H1 (cell line): ENCODE data around the gene ANO9. TPM values are rescaled to one million over a fixed set of nuclear protein-coding genes. Genes with fewer than 3 reads are reported as not detected.

Experiments used
- CTCF ChIA-PET: fragments of 300-600 bp; sonication (Branson Sonifier 250); formaldehyde crosslinking; loops from one replicate; lab custom pipeline; 2021; ENCODE audit not compliant: partially characterized antibody; lab: Charles Lee
- POLR2A ChIA-PET: fragments of 300-600 bp; sonication (Branson Sonifier 250); formaldehyde crosslinking; loops from one replicate; lab custom pipeline; 2021; ENCODE audit warnings: inconsistent platforms; ENCODE audit not compliant: partially characterized antibody; lab: Charles Lee
- DNase-seq, 2 experiments: peaks; one replicate each; pipeline versions ENCODE4 v3.0.0 to v3.0.0-alpha.2; 2010 to 2022; ENCODE audit warnings: low spot score in 2 of 2, low read depth in 1 of 2, mixed read lengths in 1 of 2
- FAIRE-seq: peaks from 2 replicates; lab custom pipeline; 2011; peaks lifted over from hg19 to GRCh38; lab: Jason Lieb, UNC
- H2AFZ ChIP-seq: 2 replicates; pipeline ENCODE4 v1.8.1; 2012; ENCODE audit warnings: low read length, inconsistent platforms
- H2AK5ac ChIP-seq: 2 replicates; pipeline ENCODE4 v1.6.1; 2013; ENCODE audit warnings: low read depth, low read length
- H2BK120ac ChIP-seq: replicated peaks from 2 replicates; pipeline ENCODE3; 2013; ENCODE audit warnings: low read depth, low read length, inconsistent platforms
- H2BK12ac ChIP-seq: 2 replicates; pipeline ENCODE4 v1.6.1; 2013; ENCODE audit warnings: low read depth, low read length
- H2BK15ac ChIP-seq: 2 replicates; pipeline ENCODE4 v1.6.1; 2013; ENCODE audit warnings: low read length
- H2BK20ac ChIP-seq: 2 replicates; pipeline ENCODE4 v1.6.1; 2013; ENCODE audit warnings: low read length
- H2BK5ac ChIP-seq: 2 replicates; pipeline ENCODE4 v1.6.1; 2013; ENCODE audit warnings: low read depth, low read length
- H3K14ac ChIP-seq: 2 replicates; pipeline ENCODE4 v1.6.1; 2013; ENCODE audit warnings: inconsistent platforms; ENCODE audit not compliant: insufficient read length
- H3K18ac ChIP-seq: 2 replicates; pipeline ENCODE4 v1.6.1; 2013; ENCODE audit warnings: low read length; ENCODE audit errors: extremely low read depth
- H3K23ac ChIP-seq: 2 replicates; pipeline ENCODE4 v1.6.1; 2013; ENCODE audit warnings: inconsistent platforms; ENCODE audit not compliant: insufficient read length
- H3K23me2 ChIP-seq: 2 replicates; pipeline ENCODE4 v1.6.1; 2013; ENCODE audit warnings: low read depth, low read length
- H3K27ac ChIP-seq: 2 replicates; pipeline ENCODE4 v1.6.1; 2011; ENCODE audit warnings: low read depth, low read length, inconsistent platforms
- H3K27me3 ChIP-seq, 4 experiments: replicated peaks in 1 of 4; 1 replicate in 1 of 4; 2 replicates in 3 of 4; pipeline versions ENCODE4 v1.6.1 to v1.8.1; 2011 to 2013; ENCODE audit warnings: low read length in 3 of 4, mild to moderate bottlenecking in 3 of 4, inconsistent platforms in 2 of 4, mixed read lengths in 2 of 4, moderate library complexity in 1 of 4; ENCODE audit not compliant: control insufficient read depth in 3 of 4, insufficient read depth in 3 of 4; ENCODE audit errors: extremely low read depth in 1 of 4
- H3K36me3 ChIP-seq, 4 experiments: 2 replicates each; pipeline versions ENCODE4 v1.6.1 to v1.8.1; 2011 to 2013; ENCODE audit warnings: mild to moderate bottlenecking in 4 of 4, low read length in 3 of 4, moderate library complexity in 2 of 4, control low read depth in 1 of 4, inconsistent platforms in 1 of 4; ENCODE audit not compliant: insufficient read depth in 4 of 4, control insufficient read depth in 2 of 4
- H3K4ac ChIP-seq: replicated peaks from 2 replicates; pipeline ENCODE3; 2013; ENCODE audit warnings: low read length, low read depth, mixed read lengths, inconsistent platforms; ENCODE audit not compliant: insufficient read length
- H3K4me1 ChIP-seq, 4 experiments: replicated peaks in 1 of 4; 1 replicate in 1 of 4; 2 replicates in 3 of 4; pipeline versions ENCODE4 v1.6.1 to v1.8.1; 2011 to 2013; ENCODE audit warnings: low read length in 3 of 4, inconsistent platforms in 2 of 4, mixed read lengths in 1 of 4; ENCODE audit not compliant: insufficient read depth in 4 of 4, control insufficient read depth in 3 of 4
- H3K4me2 ChIP-seq, 2 experiments: 2 replicates each; pipeline versions ENCODE4 v1.6.1 to v1.8.1; 2011 to 2013; ENCODE audit warnings: low read depth in 2 of 2, low read length in 2 of 2, control low read depth in 1 of 2, inconsistent platforms in 1 of 2, mild to moderate bottlenecking in 1 of 2; ENCODE audit not compliant: insufficient read depth in 1 of 2
- H3K4me3 ChIP-seq, 4 experiments: fragments of 200-600, 300-600 bp in 1 of 4; sonication (generic), shearing (Covaris generic), sonication (Bioruptor Twin) in 1 of 4; 2 replicates each; pipeline versions ENCODE4 v1.5.1 to v1.8.1; 2011 to 2016; ENCODE audit warnings: low read length in 4 of 4, low read depth in 3 of 4, control low read depth in 2 of 4, inconsistent platforms in 2 of 4, mild to moderate bottlenecking in 2 of 4, mixed read lengths in 1 of 4, moderate library complexity in 1 of 4; ENCODE audit not compliant: insufficient read depth in 2 of 4; ENCODE audit errors: extremely low read depth in 1 of 4
- H3K56ac ChIP-seq: replicated peaks from 2 replicates; pipeline ENCODE3; 2013; ENCODE audit warnings: low read depth, mild to moderate bottlenecking, mixed read lengths, low read length, inconsistent platforms; ENCODE audit not compliant: insufficient read length
- H3K79me1 ChIP-seq: 2 replicates; pipeline ENCODE4 v1.6.1; 2013; ENCODE audit warnings: low read depth, low read length, control low read depth
- H3K79me2 ChIP-seq, 2 experiments: 2 replicates each; pipeline versions ENCODE4 v1.6.1 to v1.8.1; 2012 to 2013; ENCODE audit warnings: low read length in 2 of 2, mild to moderate bottlenecking in 2 of 2, inconsistent platforms in 1 of 2; ENCODE audit not compliant: insufficient read depth in 2 of 2, control insufficient read depth in 1 of 2
- H3K9ac ChIP-seq, 4 experiments: replicated peaks in 1 of 4; 1 replicate in 1 of 4; 2 replicates in 3 of 4; pipeline versions ENCODE4 v1.6.1 to v1.8.1; 2011 to 2013; ENCODE audit warnings: low read depth in 3 of 4, low read length in 3 of 4, control low read depth in 2 of 4, mild to moderate bottlenecking in 2 of 4, moderate library complexity in 2 of 4, inconsistent platforms in 1 of 4; ENCODE audit errors: extremely low read depth in 1 of 4
- H3K9me3 ChIP-seq, 2 experiments: 2 replicates each; pipeline versions ENCODE4 v1.6.1 to v1.8.1; 2012 to 2013; ENCODE audit warnings: mild to moderate bottlenecking in 2 of 2, moderate library complexity in 2 of 2, control low read depth in 1 of 2, inconsistent platforms in 1 of 2, low read depth in 1 of 2, low read length in 1 of 2, mixed read lengths in 1 of 2; ENCODE audit not compliant: insufficient read depth in 2 of 2
- H4K20me1 ChIP-seq, 2 experiments: replicated peaks in 1 of 2; 2 replicates each; pipeline versions ENCODE3 to v1.8.1; 2011 to 2013; ENCODE audit warnings: inconsistent platforms in 2 of 2, low read length in 2 of 2, mild to moderate bottlenecking in 1 of 2; ENCODE audit not compliant: insufficient read depth in 2 of 2, control insufficient read depth in 1 of 2
- H4K5ac ChIP-seq: 2 replicates; pipeline ENCODE4 v1.6.1; 2013; ENCODE audit warnings: low read length, low read depth, mixed read lengths, inconsistent platforms; ENCODE audit not compliant: insufficient read length
- H4K8ac ChIP-seq: 2 replicates; pipeline ENCODE4 v1.8.0; 2013; ENCODE audit warnings: mild to moderate bottlenecking, moderate library complexity, low read length, inconsistent platforms; ENCODE audit not compliant: insufficient read depth; ENCODE audit errors: extremely low read depth
- H4K91ac ChIP-seq: replicated peaks from 2 replicates; pipeline ENCODE3; 2013; ENCODE audit warnings: low read length, mixed read lengths, inconsistent platforms; ENCODE audit not compliant: insufficient read length
- BACH1 ChIP-seq: IDR thresholded peaks from 2 replicates; pipeline ENCODE4 v1.6.1; 2012; ENCODE audit warnings: low read length, improper control_type of control experiment
- BRCA1 ChIP-seq: IDR thresholded peaks from 2 replicates; pipeline ENCODE4 v1.6.1; 2012; ENCODE audit warnings: low read depth, low read length, improper control_type of control experiment
- EP300 ChIP-seq, 2 experiments: IDR thresholded peaks; 1 replicate in 1 of 2; 2 replicates in 1 of 2; pipeline ENCODE4 v1.6.1; 2011 to 2012; ENCODE audit warnings: low read depth in 2 of 2, low read length in 2 of 2, mild to moderate bottlenecking in 2 of 2, borderline replicate concordance in 1 of 2, inconsistent platforms in 1 of 2, moderate library complexity in 1 of 2
- MAFK ChIP-seq: IDR thresholded peaks from 2 replicates; pipeline ENCODE4 v1.6.1; 2012; ENCODE audit warnings: low read depth, mild to moderate bottlenecking, improper control_type of control experiment, low read length
- RBBP5 ChIP-seq: IDR thresholded peaks from 2 replicates; pipeline ENCODE4 v1.7.1; 2012; ENCODE audit warnings: low read depth, mild to moderate bottlenecking, inconsistent platforms, low read length, moderate library complexity, borderline replicate concordance
- RXRA ChIP-seq: IDR thresholded peaks from 2 replicates; pipeline ENCODE4 v1.6.1; 2011; ENCODE audit warnings: low read depth, mild to moderate bottlenecking, low read length, moderate library complexity; ENCODE audit not compliant: insufficient read depth
- SIRT6 ChIP-seq: IDR thresholded peaks from one replicate; pipeline ENCODE4 v1.7.1; 2012; ENCODE audit warnings: low read length, inconsistent platforms
- SIX5 ChIP-seq: IDR thresholded peaks from 2 replicates; pipeline ENCODE4 v1.6.1; 2011; ENCODE audit warnings: mild to moderate bottlenecking, low read depth, low read length
- SUZ12 ChIP-seq: fragments of 200-600 bp; sonication (generic); IDR thresholded peaks from 2 replicates; pipeline ENCODE4 v1.6.1; 2012; ENCODE audit warnings: mild to moderate bottlenecking, inconsistent platforms, low read length, moderate library complexity, mixed read lengths
- TAF1 ChIP-seq: IDR thresholded peaks from 2 replicates; pipeline ENCODE4 v1.6.1; 2011; ENCODE audit warnings: mild to moderate bottlenecking, low read depth, low read length
- TBP ChIP-seq: IDR thresholded peaks from 2 replicates; pipeline ENCODE4 v1.6.1; 2011; ENCODE audit warnings: low read depth, low read length, improper control_type of control experiment
- YY1 ChIP-seq: IDR thresholded peaks from 2 replicates; pipeline ENCODE4 v1.6.1; 2011; ENCODE audit warnings: low read depth, mild to moderate bottlenecking, low read length
- WGBS, 2 experiments: shearing (Covaris generic) in 1 of 2; methylation state at CpG; one replicate each; pipeline versions ENCODE4 v1.1.6 to v1.1.7; 2013 to 2015; ENCODE audit warnings: low lambda C conversion rate in 2 of 2, mixed read lengths in 2 of 2, inconsistent platforms in 1 of 2, low coverage in 1 of 2, missing lambda C conversion rate in 1 of 2; ENCODE audit not compliant: insufficient replicate concordance in 2 of 2, insufficient coverage in 1 of 2, insufficient read length in 1 of 2; ENCODE audit errors: extremely low coverage in 1 of 2, missing lambda C conversion rate in 1 of 2; 5-methylcytosine and 5-hydroxymethylcytosine counted together
- polyA plus RNA-seq, 7 experiments: library from polyadenylated mRNA; depleted of rRNA in 3 of 7; stranded (reverse) in 5 of 7; unstranded in 2 of 7; fragments of >200 nt in 5 of 7; fragments of 200-250 nt in 2 of 7; gene quantifications; 1 replicate in 5 of 7; 2 replicates in 1 of 7; 4 replicates in 1 of 7; pipeline versions ENCODE4 v1.2.1 to v1.2.3, GENCODE V29; 2011 to 2013; ENCODE audit warnings: missing spikeins in 2 of 7, mixed read lengths in 2 of 7
- total RNA-seq: library from RNA; stranded (reverse); fragmentation: NEBNext Ultra II Directional; extraction: Animal tissue kit (Norgen Biotek cat#: 25700); gene quantifications from 2 replicates; pipeline ENCODE4 v1.2.1, GENCODE V29; 2021
- TF ChIP-seq, protein P1 (sequence below): IDR thresholded peaks from 2 replicates; pipeline ENCODE4 v1.6.1; 2011; ENCODE audit warnings: low read depth, mild to moderate bottlenecking, low read length; ENCODE audit not compliant: insufficient read depth
- TF ChIP-seq, protein P2 (sequence below): IDR thresholded peaks from 2 replicates; pipeline ENCODE4 v1.6.1; 2012; ENCODE audit warnings: inconsistent platforms

Gene ANO9
- total and polyA plus RNA-seq, 2 of the 8 experiments (the other 6 are each of a cell fraction or from before 2014, with no cell fraction given) = 20.0 to 20.7 TPM

GRCh38 chr11:486189-486588, 44.4 kb upstream of the ANO9 start:
- Histone ChIP-seq H3K9ac (no peak overlapping the region), H2BK20ac (no peak overlapping the region), H4K91ac (no peak overlapping the region), H2AFZ (no peak overlapping the region), H3K23ac (no peak overlapping the region), H3K79me2 (peaks cover 0 to 19% of the 10 kb centered on the region in 2 experiments; a peak in 1 of 4 replicates), H3K9me3 (peaks cover 0 to 10% of the 10 kb centered on the region in 2 experiments; a peak in 1 of 4 replicates), H3K27me3 (no peaks in the 10 kb centered on the region), H2BK120ac (no peak overlapping the region), H4K20me1 (peaks cover 1 to 9% of the 10 kb centered on the region in 2 experiments), H4K8ac (no peak overlapping the region), H3K23me2 (no peaks in the 10 kb centered on the region), H2BK12ac (no peak overlapping the region), H3K27ac (no peak overlapping the region), H3K36me3 (peaks cover 0 to 15% (median 3%) of the 10 kb centered on the region in 4 experiments; a peak in 5 of 8 replicates), H2BK15ac (no peak overlapping the region), H4K5ac (no peak overlapping the region), H3K4ac (no peak overlapping the region), H3K4me1 (no peaks in the 10 kb centered on the region), H3K4me3 (no peak overlapping the region), H3K56ac (no peak overlapping the region), H3K18ac (no peak overlapping the region), H2AK5ac (no peak overlapping the region), H3K79me1 (peaks cover 13% of the 10 kb centered on the region), H3K14ac (no peak overlapping the region), H2BK5ac (no peak overlapping the region), H3K4me2 (no peak overlapping the region)
- no peak for DNase-seq
- 97% methylated on average over 9 of the region's 23 CpGs; no CpG with 5 or more reads in 1 of the 2 experiments for WGBS, 2 experiments
- FAIRE-seq = no peak
- ChIA-PET POLR2A (interaction anchor here (0.8 kb wide), 1 partner anchor 10 kb away, joined by 3 read pairs; no protein-coding TSS in a partner anchor), CTCF (interaction anchor here (0.7 kb wide), 1 partner anchor 276 kb away, joined by 3 read pairs; no protein-coding TSS in a partner anchor)
- TF ChIP-seq TAF1 (no peak), RXRA (no peak), SUZ12 (no peak), BACH1 (no peak), YY1 (no peak), TBP (no peak), MAFK (no peak), BRCA1 (no peak), EP300 (IDR thresholded peaks at IDR 0.05; ENCODE audit: borderline replicate concordance in 1 of 2, low read depth in 2 of 2, low read length in 2 of 2) (no peak), SIRT6 (no peak), RBBP5 (no peak), SIX5 (no peak)
- TF ChIP-seq, protein P1, sequence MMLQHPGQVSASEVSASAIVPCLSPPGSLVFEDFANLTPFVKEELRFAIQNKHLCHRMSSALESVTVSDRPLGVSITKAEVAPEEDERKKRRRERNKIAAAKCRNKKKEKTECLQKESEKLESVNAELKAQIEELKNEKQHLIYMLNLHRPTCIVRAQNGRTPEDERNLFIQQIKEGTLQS = no peak
- TF ChIP-seq, protein P2, sequence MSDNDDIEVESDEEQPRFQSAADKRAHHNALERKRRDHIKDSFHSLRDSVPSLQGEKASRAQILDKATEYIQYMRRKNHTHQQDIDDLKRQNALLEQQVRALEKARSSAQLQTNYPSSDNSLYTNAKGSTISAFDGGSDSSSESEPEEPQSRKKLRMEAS = no peak
